Progenitor cell of endocrine pancreas (in vitro differentiated cells): Measurements from ENCODE around the gene TPP2. TPM values are rescaled to one million over a fixed set of nuclear protein-coding genes. Genes with fewer than 3 reads are reported as not detected.

Experiments
- DNase-seq: peaks from one replicate; pipeline ENCODE4 v3.0.0; 2021; ENCODE audit warnings: low spot score; ENCODE audit not compliant: unreplicated experiment
- H3K27ac Mint-ChIP-seq: 2 replicates; pipeline ENCODE4 v1.8.0; 2021; ENCODE audit warnings: mild to moderate bottlenecking, moderate library complexity, mixed read lengths
- H3K27me3 Mint-ChIP-seq: 2 replicates; pipeline ENCODE4 v1.8.0; 2021; ENCODE audit warnings: mixed read lengths
- H3K36me3 Mint-ChIP-seq: 2 replicates; pipeline ENCODE4 v1.8.0; 2022; ENCODE audit warnings: mixed read lengths; ENCODE audit not compliant: insufficient read depth
- H3K4me1 Mint-ChIP-seq: 2 replicates; pipeline ENCODE4 v1.8.0; 2021; ENCODE audit warnings: low read depth, mixed read lengths
- H3K4me3 Mint-ChIP-seq: 2 replicates; pipeline ENCODE4 v1.8.0; 2021; ENCODE audit warnings: low read depth, mild to moderate bottlenecking, moderate library complexity, mixed read lengths
- H3K9me3 Mint-ChIP-seq: 2 replicates; pipeline ENCODE4 v1.8.0; 2021; ENCODE audit warnings: low read depth, mixed read lengths
- CTCF ChIP-seq: fragments of 200-600 bp; sonication (generic); IDR thresholded peaks from one replicate; pipeline ENCODE4 v1.5.0; 2021; ENCODE audit warnings: antibody characterized with exemption, mild to moderate bottlenecking; ENCODE audit not compliant: unreplicated experiment
- total RNA-seq: library from RNA; stranded (reverse); gene quantifications from 2 replicates; pipeline ENCODE4 v1.2.1, GENCODE V29; 2021

The TPP2 gene
- total RNA-seq, 1 donor from 2014 or later, result 52.9 TPM

GRCh38 chr13:102703726-102704035, 106.9 kb downstream of the TPP2 start:
- H3K4me3 Mint-ChIP-seq, result no peak overlapping the region
- H3K36me3 Mint-ChIP-seq, result no peaks in the 10 kb centered on the region
- no peak for TF ChIP-seq CTCF
- H3K27me3 Mint-ChIP-seq, result no peaks in the 10 kb centered on the region
- no peak overlapping the region for H3K27ac Mint-ChIP-seq
- H3K4me1 Mint-ChIP-seq, result no peaks in the 10 kb centered on the region
- DNase-seq, result no peak
- H3K9me3 Mint-ChIP-seq, result peaks cover 4% of the 10 kb centered on the region

DNA sequence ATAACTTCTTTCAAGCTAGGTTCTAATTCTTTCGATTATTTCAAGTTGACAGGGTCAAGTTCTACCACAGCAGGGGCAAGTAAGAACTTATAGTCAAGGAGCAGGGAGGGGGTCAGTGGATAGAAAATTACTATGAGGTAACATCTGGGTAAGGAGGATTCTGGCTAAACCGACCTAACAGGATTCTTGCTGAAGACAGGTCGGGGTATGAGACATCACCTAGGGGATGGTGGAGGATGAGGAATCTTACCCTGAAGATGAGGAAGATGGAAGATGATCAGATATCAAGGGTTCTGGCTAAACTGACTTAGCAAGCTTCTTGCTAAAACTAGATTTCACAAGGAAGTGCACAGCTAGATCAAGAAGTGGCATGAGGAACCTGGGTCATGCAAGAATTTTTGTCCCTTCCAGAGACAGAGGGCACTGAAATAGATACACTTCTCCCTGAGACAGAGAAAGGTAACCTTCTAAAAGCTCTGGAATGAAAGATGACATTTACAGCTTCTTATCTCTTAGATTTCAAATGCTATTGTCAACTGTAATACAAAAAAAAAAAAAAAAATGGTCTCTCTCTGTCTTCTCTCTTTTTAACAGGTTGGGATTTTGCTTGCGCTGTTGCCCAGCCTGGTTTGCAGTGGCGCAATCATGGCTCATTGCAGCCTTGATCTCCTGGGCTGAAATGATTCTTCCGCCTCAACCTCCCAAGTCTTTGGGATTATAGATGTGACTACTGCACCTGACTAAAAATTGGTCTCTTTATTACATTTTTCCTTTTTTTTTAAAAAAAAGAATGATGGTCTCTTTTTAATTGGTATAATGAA, 107.7 kb downstream of the TPP2 start:
- Mint-ChIP-seq H3K4me3 (no peak overlapping the region), H3K9me3 (no peaks in the 10 kb centered on the region), H3K36me3 (no peaks in the 10 kb centered on the region), H3K4me1 (no peaks in the 10 kb centered on the region), H3K27me3 (no peaks in the 10 kb centered on the region), H3K27ac (no peak overlapping the region)
- no peak for TF ChIP-seq CTCF
- no peak for DNase-seq

GRCh38 chr13:102707467-102707866, 110.7 kb downstream of the TPP2 start:
- Mint-ChIP-seq H3K4me3 (no peak overlapping the region), H3K27ac (no peak overlapping the region), H3K4me1 (no peaks in the 10 kb centered on the region), H3K36me3 (no peaks in the 10 kb centered on the region), H3K27me3 (no peaks in the 10 kb centered on the region), H3K9me3 (no peaks in the 10 kb centered on the region)
- TF ChIP-seq CTCF, result no peak
- DNase-seq, result no peak

GRCh38 chr13:102708211-102708610, 111.4 kb downstream of the TPP2 start:
- H3K4me1 Mint-ChIP-seq, result no peaks in the 10 kb centered on the region
- H3K9me3 Mint-ChIP-seq, result no peaks in the 10 kb centered on the region
- DNase-seq, result no peak
- no peak overlapping the region for H3K4me3 Mint-ChIP-seq
- H3K36me3 Mint-ChIP-seq, result no peaks in the 10 kb centered on the region
- no peaks in the 10 kb centered on the region for H3K27me3 Mint-ChIP-seq
- no peak for TF ChIP-seq CTCF
- H3K27ac Mint-ChIP-seq, result no peak overlapping the region

DNA sequence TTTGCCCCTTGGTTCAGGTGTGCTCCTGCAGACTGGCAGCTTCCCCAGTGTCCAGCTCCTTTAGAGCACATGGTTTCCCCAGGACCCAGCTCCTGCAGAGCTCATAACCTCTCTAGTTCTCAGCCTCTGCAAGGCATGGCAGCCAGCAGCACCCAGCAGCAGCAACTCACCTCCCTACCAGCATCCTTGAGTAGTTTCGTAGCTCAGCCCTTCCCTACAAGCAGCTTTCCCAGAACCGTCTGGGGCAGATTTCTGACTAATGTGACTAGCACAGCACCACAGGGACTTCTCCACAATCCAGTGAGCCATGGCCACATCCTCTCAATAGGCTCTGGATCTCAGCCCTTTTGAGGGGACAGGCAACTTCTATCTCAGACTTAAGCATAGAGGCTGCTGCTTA, 112.2 kb downstream of the TPP2 start:
- no peak for TF ChIP-seq CTCF
- Mint-ChIP-seq H3K4me3 (no peak overlapping the region), H3K9me3 (no peaks in the 10 kb centered on the region), H3K4me1 (no peaks in the 10 kb centered on the region), H3K27ac (no peak overlapping the region), H3K27me3 (no peaks in the 10 kb centered on the region), H3K36me3 (no peaks in the 10 kb centered on the region)
- DNase-seq, result no peak
